H1 (cell line): ENCODE results near the gene RPL7A. TPM values are rescaled to one million over a fixed set of nuclear protein-coding genes. Genes with fewer than 3 reads are reported as not detected.
A peak's percentile ranks its signal among the peaks of the same experiment; 100 is the strongest.

Source experiments
- BCL11A ChIP-seq, 2 experiments: IDR thresholded peaks; one replicate each; pipeline ENCODE4 v1.6.1; 2011; ENCODE audit warnings: low read depth in 2 of 2, low read length in 2 of 2, mild to moderate bottlenecking in 2 of 2
- CREB1 ChIP-seq: IDR thresholded peaks from 2 replicates; pipeline ENCODE4 v1.6.1; 2012; ENCODE audit warnings: inconsistent platforms
- CTBP2 ChIP-seq: IDR thresholded peaks from 2 replicates; pipeline ENCODE4 v1.7.0; 2011; ENCODE audit warnings: borderline replicate concordance, mild to moderate bottlenecking, moderate library complexity, mixed read lengths, low read length; ENCODE audit not compliant: insufficient read depth, insufficient read length
- EP300 ChIP-seq, 2 experiments: IDR thresholded peaks; 1 replicate in 1 of 2; 2 replicates in 1 of 2; pipeline ENCODE4 v1.6.1; 2011 to 2012; ENCODE audit warnings: low read depth in 2 of 2, low read length in 2 of 2, mild to moderate bottlenecking in 2 of 2, borderline replicate concordance in 1 of 2, inconsistent platforms in 1 of 2, moderate library complexity in 1 of 2
- PHF8 ChIP-seq: fragments of 200-600 bp; sonication (generic); conservative IDR thresholded peaks from 2 replicates; pipeline ENCODE4 v1.7.1; 2012; ENCODE audit warnings: low read depth, mild to moderate bottlenecking, inconsistent platforms, low read length, moderate library complexity
- RAD21 ChIP-seq, 2 experiments: IDR thresholded peaks in 1 of 2; conservative IDR thresholded peaks in 1 of 2; 2 replicates each; pipeline ENCODE4 v1.6.1; 2011; ENCODE audit warnings: low read depth in 2 of 2, low read length in 2 of 2, improper control_type of control experiment in 1 of 2, inconsistent platforms in 1 of 2, mild to moderate bottlenecking in 1 of 2, moderate library complexity in 1 of 2
- polyA plus RNA-seq, 7 experiments: library from polyadenylated mRNA; depleted of rRNA in 3 of 7; stranded (reverse) in 5 of 7; unstranded in 2 of 7; fragments of >200 nt in 5 of 7; fragments of 200-250 nt in 2 of 7; gene quantifications; 1 replicate in 5 of 7; 2 replicates in 1 of 7; 4 replicates in 1 of 7; pipeline versions ENCODE4 v1.2.1 to v1.2.3, GENCODE V29; 2011 to 2013; ENCODE audit warnings: missing spikeins in 2 of 7, mixed read lengths in 2 of 7
- total RNA-seq: library from RNA; stranded (reverse); fragmentation: NEBNext Ultra II Directional; extraction: Animal tissue kit (Norgen Biotek cat#: 25700); gene quantifications from 2 replicates; pipeline ENCODE4 v1.2.1, GENCODE V29; 2021
- TF ChIP-seq, protein P1 (sequence below): IDR thresholded peaks from 2 replicates; pipeline ENCODE4 v1.6.1; 2012; ENCODE audit warnings: inconsistent platforms
- TF ChIP-seq, protein P2 (sequence below): fragments of 300-600 bp; sonication (generic); IDR thresholded peaks from 2 replicates; pipeline ENCODE4 v1.7.1; 2012; ENCODE audit warnings: low read length, moderate library complexity, mild to moderate bottlenecking, inconsistent platforms; ENCODE audit not compliant: insufficient replicate concordance

Gene RPL7A
- total and polyA plus RNA-seq, 2 of the 8 experiments (the other 6 are each of a cell fraction or from before 2014, with no cell fraction given), result 2,578 to 2,783 TPM

DNA sequence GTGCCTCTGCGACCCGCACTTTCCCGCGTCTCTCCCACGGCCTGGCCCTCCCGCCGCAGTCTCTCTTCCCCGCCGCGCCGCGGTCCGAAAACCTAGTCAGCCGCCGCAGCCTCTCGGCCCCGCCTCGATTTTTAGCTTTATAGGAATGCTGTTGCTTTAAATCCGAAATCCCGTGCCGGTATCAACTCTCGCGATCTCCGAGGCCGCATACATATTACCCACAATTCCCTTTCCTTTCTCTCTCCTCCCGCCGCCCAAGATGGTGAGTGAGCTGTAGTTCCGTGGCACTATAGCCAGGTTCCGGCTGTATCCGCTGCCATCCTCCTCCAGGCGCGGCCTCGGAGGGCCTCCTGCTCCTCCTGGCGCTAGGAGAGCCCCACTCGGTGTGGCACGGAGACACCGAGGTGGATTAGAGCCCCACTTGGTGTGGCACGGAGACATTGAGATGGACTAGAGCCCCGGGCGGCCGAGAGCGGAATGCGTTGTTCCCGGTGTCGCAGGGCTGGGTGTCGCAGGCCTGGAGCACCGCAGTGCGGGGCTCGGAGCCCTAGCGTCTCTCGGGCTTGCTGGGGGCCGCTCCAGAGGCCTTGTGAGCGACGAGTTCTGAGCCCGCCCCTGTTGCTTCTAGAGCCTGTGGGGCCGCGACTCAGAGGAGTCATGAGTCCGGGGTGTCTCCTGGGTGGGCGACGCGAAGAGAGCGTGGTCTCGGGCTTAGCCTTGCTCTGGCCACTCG lies at the start of gene RPL7A, which contains the start of gene MED22 (continued):
- TF ChIP-seq PHF8 (peak; percentile 96), EP300 (IDR thresholded peaks at IDR 0.05; ENCODE audit: borderline replicate concordance in 1 of 2, low read depth in 2 of 2, low read length in 2 of 2) (no peak), BCL11A (IDR thresholded peaks at IDR 0.05; ENCODE audit: low read depth in 2 of 2, low read length in 2 of 2) (no peak), RAD21 (IDR thresholded peaks at IDR 0.05 in 1 of 2, conservative IDR thresholded peaks at IDR 0.05 in 1 of 2; ENCODE audit: low read depth in 2 of 2, low read length in 2 of 2) (no peak), CREB1 (no peak), CTBP2 (no peak)
- TF ChIP-seq, protein P1, sequence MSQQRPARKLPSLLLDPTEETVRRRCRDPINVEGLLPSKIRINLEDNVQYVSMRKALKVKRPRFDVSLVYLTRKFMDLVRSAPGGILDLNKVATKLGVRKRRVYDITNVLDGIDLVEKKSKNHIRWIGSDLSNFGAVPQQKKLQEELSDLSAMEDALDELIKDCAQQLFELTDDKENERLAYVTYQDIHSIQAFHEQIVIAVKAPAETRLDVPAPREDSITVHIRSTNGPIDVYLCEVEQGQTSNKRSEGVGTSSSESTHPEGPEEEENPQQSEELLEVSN, result no peak
- TF ChIP-seq, protein P2, sequence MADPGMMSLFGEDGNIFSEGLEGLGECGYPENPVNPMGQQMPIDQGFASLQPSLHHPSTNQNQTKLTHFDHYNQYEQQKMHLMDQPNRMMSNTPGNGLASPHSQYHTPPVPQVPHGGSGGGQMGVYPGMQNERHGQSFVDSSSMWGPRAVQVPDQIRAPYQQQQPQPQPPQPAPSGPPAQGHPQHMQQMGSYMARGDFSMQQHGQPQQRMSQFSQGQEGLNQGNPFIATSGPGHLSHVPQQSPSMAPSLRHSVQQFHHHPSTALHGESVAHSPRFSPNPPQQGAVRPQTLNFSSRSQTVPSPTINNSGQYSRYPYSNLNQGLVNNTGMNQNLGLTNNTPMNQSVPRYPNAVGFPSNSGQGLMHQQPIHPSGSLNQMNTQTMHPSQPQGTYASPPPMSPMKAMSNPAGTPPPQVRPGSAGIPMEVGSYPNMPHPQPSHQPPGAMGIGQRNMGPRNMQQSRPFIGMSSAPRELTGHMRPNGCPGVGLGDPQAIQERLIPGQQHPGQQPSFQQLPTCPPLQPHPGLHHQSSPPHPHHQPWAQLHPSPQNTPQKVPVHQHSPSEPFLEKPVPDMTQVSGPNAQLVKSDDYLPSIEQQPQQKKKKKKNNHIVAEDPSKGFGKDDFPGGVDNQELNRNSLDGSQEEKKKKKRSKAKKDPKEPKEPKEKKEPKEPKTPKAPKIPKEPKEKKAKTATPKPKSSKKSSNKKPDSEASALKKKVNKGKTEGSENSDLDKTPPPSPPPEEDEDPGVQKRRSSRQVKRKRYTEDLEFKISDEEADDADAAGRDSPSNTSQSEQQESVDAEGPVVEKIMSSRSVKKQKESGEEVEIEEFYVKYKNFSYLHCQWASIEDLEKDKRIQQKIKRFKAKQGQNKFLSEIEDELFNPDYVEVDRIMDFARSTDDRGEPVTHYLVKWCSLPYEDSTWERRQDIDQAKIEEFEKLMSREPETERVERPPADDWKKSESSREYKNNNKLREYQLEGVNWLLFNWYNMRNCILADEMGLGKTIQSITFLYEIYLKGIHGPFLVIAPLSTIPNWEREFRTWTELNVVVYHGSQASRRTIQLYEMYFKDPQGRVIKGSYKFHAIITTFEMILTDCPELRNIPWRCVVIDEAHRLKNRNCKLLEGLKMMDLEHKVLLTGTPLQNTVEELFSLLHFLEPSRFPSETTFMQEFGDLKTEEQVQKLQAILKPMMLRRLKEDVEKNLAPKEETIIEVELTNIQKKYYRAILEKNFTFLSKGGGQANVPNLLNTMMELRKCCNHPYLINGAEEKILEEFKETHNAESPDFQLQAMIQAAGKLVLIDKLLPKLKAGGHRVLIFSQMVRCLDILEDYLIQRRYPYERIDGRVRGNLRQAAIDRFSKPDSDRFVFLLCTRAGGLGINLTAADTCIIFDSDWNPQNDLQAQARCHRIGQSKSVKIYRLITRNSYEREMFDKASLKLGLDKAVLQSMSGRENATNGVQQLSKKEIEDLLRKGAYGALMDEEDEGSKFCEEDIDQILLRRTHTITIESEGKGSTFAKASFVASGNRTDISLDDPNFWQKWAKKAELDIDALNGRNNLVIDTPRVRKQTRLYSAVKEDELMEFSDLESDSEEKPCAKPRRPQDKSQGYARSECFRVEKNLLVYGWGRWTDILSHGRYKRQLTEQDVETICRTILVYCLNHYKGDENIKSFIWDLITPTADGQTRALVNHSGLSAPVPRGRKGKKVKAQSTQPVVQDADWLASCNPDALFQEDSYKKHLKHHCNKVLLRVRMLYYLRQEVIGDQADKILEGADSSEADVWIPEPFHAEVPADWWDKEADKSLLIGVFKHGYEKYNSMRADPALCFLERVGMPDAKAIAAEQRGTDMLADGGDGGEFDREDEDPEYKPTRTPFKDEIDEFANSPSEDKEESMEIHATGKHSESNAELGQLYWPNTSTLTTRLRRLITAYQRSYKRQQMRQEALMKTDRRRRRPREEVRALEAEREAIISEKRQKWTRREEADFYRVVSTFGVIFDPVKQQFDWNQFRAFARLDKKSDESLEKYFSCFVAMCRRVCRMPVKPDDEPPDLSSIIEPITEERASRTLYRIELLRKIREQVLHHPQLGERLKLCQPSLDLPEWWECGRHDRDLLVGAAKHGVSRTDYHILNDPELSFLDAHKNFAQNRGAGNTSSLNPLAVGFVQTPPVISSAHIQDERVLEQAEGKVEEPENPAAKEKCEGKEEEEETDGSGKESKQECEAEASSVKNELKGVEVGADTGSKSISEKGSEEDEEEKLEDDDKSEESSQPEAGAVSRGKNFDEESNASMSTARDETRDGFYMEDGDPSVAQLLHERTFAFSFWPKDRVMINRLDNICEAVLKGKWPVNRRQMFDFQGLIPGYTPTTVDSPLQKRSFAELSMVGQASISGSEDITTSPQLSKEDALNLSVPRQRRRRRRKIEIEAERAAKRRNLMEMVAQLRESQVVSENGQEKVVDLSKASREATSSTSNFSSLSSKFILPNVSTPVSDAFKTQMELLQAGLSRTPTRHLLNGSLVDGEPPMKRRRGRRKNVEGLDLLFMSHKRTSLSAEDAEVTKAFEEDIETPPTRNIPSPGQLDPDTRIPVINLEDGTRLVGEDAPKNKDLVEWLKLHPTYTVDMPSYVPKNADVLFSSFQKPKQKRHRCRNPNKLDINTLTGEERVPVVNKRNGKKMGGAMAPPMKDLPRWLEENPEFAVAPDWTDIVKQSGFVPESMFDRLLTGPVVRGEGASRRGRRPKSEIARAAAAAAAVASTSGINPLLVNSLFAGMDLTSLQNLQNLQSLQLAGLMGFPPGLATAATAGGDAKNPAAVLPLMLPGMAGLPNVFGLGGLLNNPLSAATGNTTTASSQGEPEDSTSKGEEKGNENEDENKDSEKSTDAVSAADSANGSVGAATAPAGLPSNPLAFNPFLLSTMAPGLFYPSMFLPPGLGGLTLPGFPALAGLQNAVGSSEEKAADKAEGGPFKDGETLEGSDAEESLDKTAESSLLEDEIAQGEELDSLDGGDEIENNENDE, result no peak
